H1 (cell line): ENCODE results near the gene NCOA5. TPM values are rescaled to one million over a fixed set of nuclear protein-coding genes. Genes with fewer than 3 reads are reported as not detected.

Experiments used
- CTCF ChIA-PET: fragments of 300-600 bp; sonication (Branson Sonifier 250); formaldehyde crosslinking; loops from one replicate; lab custom pipeline; 2021; ENCODE audit not compliant: partially characterized antibody; lab: Charles Lee
- POLR2A ChIA-PET: fragments of 300-600 bp; sonication (Branson Sonifier 250); formaldehyde crosslinking; loops from one replicate; lab custom pipeline; 2021; ENCODE audit warnings: inconsistent platforms; ENCODE audit not compliant: partially characterized antibody; lab: Charles Lee
- DNase-seq, 2 experiments: peaks; one replicate each; pipeline versions ENCODE4 v3.0.0 to v3.0.0-alpha.2; 2010 to 2022; ENCODE audit warnings: low spot score in 2 of 2, low read depth in 1 of 2, mixed read lengths in 1 of 2
- FAIRE-seq: peaks from 2 replicates; lab custom pipeline; 2011; peaks lifted over from hg19 to GRCh38; lab: Jason Lieb, UNC
- H2AFZ ChIP-seq: 2 replicates; pipeline ENCODE4 v1.8.1; 2012; ENCODE audit warnings: low read length, inconsistent platforms
- H2AK5ac ChIP-seq: 2 replicates; pipeline ENCODE4 v1.6.1; 2013; ENCODE audit warnings: low read depth, low read length
- H2BK120ac ChIP-seq: replicated peaks from 2 replicates; pipeline ENCODE3; 2013; ENCODE audit warnings: low read depth, low read length, inconsistent platforms
- H2BK12ac ChIP-seq: 2 replicates; pipeline ENCODE4 v1.6.1; 2013; ENCODE audit warnings: low read depth, low read length
- H2BK15ac ChIP-seq: 2 replicates; pipeline ENCODE4 v1.6.1; 2013; ENCODE audit warnings: low read length
- H2BK20ac ChIP-seq: 2 replicates; pipeline ENCODE4 v1.6.1; 2013; ENCODE audit warnings: low read length
- H2BK5ac ChIP-seq: 2 replicates; pipeline ENCODE4 v1.6.1; 2013; ENCODE audit warnings: low read depth, low read length
- H3K14ac ChIP-seq: 2 replicates; pipeline ENCODE4 v1.6.1; 2013; ENCODE audit warnings: inconsistent platforms; ENCODE audit not compliant: insufficient read length
- H3K18ac ChIP-seq: 2 replicates; pipeline ENCODE4 v1.6.1; 2013; ENCODE audit warnings: low read length; ENCODE audit errors: extremely low read depth
- H3K23ac ChIP-seq: 2 replicates; pipeline ENCODE4 v1.6.1; 2013; ENCODE audit warnings: inconsistent platforms; ENCODE audit not compliant: insufficient read length
- H3K23me2 ChIP-seq: 2 replicates; pipeline ENCODE4 v1.6.1; 2013; ENCODE audit warnings: low read depth, low read length
- H3K27ac ChIP-seq: 2 replicates; pipeline ENCODE4 v1.6.1; 2011; ENCODE audit warnings: low read depth, low read length, inconsistent platforms
- H3K27me3 ChIP-seq, 4 experiments: replicated peaks in 1 of 4; 1 replicate in 1 of 4; 2 replicates in 3 of 4; pipeline versions ENCODE4 v1.6.1 to v1.8.1; 2011 to 2013; ENCODE audit warnings: low read length in 3 of 4, mild to moderate bottlenecking in 3 of 4, inconsistent platforms in 2 of 4, mixed read lengths in 2 of 4, moderate library complexity in 1 of 4; ENCODE audit not compliant: control insufficient read depth in 3 of 4, insufficient read depth in 3 of 4; ENCODE audit errors: extremely low read depth in 1 of 4
- H3K36me3 ChIP-seq, 4 experiments: 2 replicates each; pipeline versions ENCODE4 v1.6.1 to v1.8.1; 2011 to 2013; ENCODE audit warnings: mild to moderate bottlenecking in 4 of 4, low read length in 3 of 4, moderate library complexity in 2 of 4, control low read depth in 1 of 4, inconsistent platforms in 1 of 4; ENCODE audit not compliant: insufficient read depth in 4 of 4, control insufficient read depth in 2 of 4
- H3K4ac ChIP-seq: replicated peaks from 2 replicates; pipeline ENCODE3; 2013; ENCODE audit warnings: low read length, low read depth, mixed read lengths, inconsistent platforms; ENCODE audit not compliant: insufficient read length
- H3K4me1 ChIP-seq, 4 experiments: replicated peaks in 1 of 4; 1 replicate in 1 of 4; 2 replicates in 3 of 4; pipeline versions ENCODE4 v1.6.1 to v1.8.1; 2011 to 2013; ENCODE audit warnings: low read length in 3 of 4, inconsistent platforms in 2 of 4, mixed read lengths in 1 of 4; ENCODE audit not compliant: insufficient read depth in 4 of 4, control insufficient read depth in 3 of 4
- H3K4me2 ChIP-seq, 2 experiments: 2 replicates each; pipeline versions ENCODE4 v1.6.1 to v1.8.1; 2011 to 2013; ENCODE audit warnings: low read depth in 2 of 2, low read length in 2 of 2, control low read depth in 1 of 2, inconsistent platforms in 1 of 2, mild to moderate bottlenecking in 1 of 2; ENCODE audit not compliant: insufficient read depth in 1 of 2
- H3K4me3 ChIP-seq, 4 experiments: fragments of 200-600, 300-600 bp in 1 of 4; sonication (generic), shearing (Covaris generic), sonication (Bioruptor Twin) in 1 of 4; 2 replicates each; pipeline versions ENCODE4 v1.5.1 to v1.8.1; 2011 to 2016; ENCODE audit warnings: low read length in 4 of 4, low read depth in 3 of 4, control low read depth in 2 of 4, inconsistent platforms in 2 of 4, mild to moderate bottlenecking in 2 of 4, mixed read lengths in 1 of 4, moderate library complexity in 1 of 4; ENCODE audit not compliant: insufficient read depth in 2 of 4; ENCODE audit errors: extremely low read depth in 1 of 4
- H3K56ac ChIP-seq: replicated peaks from 2 replicates; pipeline ENCODE3; 2013; ENCODE audit warnings: low read depth, mild to moderate bottlenecking, mixed read lengths, low read length, inconsistent platforms; ENCODE audit not compliant: insufficient read length
- H3K79me1 ChIP-seq: 2 replicates; pipeline ENCODE4 v1.6.1; 2013; ENCODE audit warnings: low read depth, low read length, control low read depth
- H3K79me2 ChIP-seq, 2 experiments: 2 replicates each; pipeline versions ENCODE4 v1.6.1 to v1.8.1; 2012 to 2013; ENCODE audit warnings: low read length in 2 of 2, mild to moderate bottlenecking in 2 of 2, inconsistent platforms in 1 of 2; ENCODE audit not compliant: insufficient read depth in 2 of 2, control insufficient read depth in 1 of 2
- H3K9ac ChIP-seq, 4 experiments: replicated peaks in 1 of 4; 1 replicate in 1 of 4; 2 replicates in 3 of 4; pipeline versions ENCODE4 v1.6.1 to v1.8.1; 2011 to 2013; ENCODE audit warnings: low read depth in 3 of 4, low read length in 3 of 4, control low read depth in 2 of 4, mild to moderate bottlenecking in 2 of 4, moderate library complexity in 2 of 4, inconsistent platforms in 1 of 4; ENCODE audit errors: extremely low read depth in 1 of 4
- H3K9me3 ChIP-seq, 2 experiments: 2 replicates each; pipeline versions ENCODE4 v1.6.1 to v1.8.1; 2012 to 2013; ENCODE audit warnings: mild to moderate bottlenecking in 2 of 2, moderate library complexity in 2 of 2, control low read depth in 1 of 2, inconsistent platforms in 1 of 2, low read depth in 1 of 2, low read length in 1 of 2, mixed read lengths in 1 of 2; ENCODE audit not compliant: insufficient read depth in 2 of 2
- H4K20me1 ChIP-seq, 2 experiments: replicated peaks in 1 of 2; 2 replicates each; pipeline versions ENCODE3 to v1.8.1; 2011 to 2013; ENCODE audit warnings: inconsistent platforms in 2 of 2, low read length in 2 of 2, mild to moderate bottlenecking in 1 of 2; ENCODE audit not compliant: insufficient read depth in 2 of 2, control insufficient read depth in 1 of 2
- H4K5ac ChIP-seq: 2 replicates; pipeline ENCODE4 v1.6.1; 2013; ENCODE audit warnings: low read length, low read depth, mixed read lengths, inconsistent platforms; ENCODE audit not compliant: insufficient read length
- H4K8ac ChIP-seq: 2 replicates; pipeline ENCODE4 v1.8.0; 2013; ENCODE audit warnings: mild to moderate bottlenecking, moderate library complexity, low read length, inconsistent platforms; ENCODE audit not compliant: insufficient read depth; ENCODE audit errors: extremely low read depth
- H4K91ac ChIP-seq: replicated peaks from 2 replicates; pipeline ENCODE3; 2013; ENCODE audit warnings: low read length, mixed read lengths, inconsistent platforms; ENCODE audit not compliant: insufficient read length
- ASH2L ChIP-seq: fragments of 200-600, 300-600 bp; sonication (generic); IDR thresholded peaks from one replicate; pipeline ENCODE4 v1.7.1; 2017; ENCODE audit warnings: low read length
- CHD2 ChIP-seq: IDR thresholded peaks from 2 replicates; pipeline ENCODE4 v1.6.1; 2012; ENCODE audit warnings: low read length, improper control_type of control experiment
- EZH2 ChIP-seq: fragments of 200-600 bp; sonication (generic); IDR thresholded peaks from 2 replicates; pipeline ENCODE4 v1.7.1; 2012; ENCODE audit warnings: low read depth, mild to moderate bottlenecking, moderate library complexity, low read length, inconsistent platforms; ENCODE audit not compliant: severe bottlenecking
- GABPA ChIP-seq: IDR thresholded peaks from 2 replicates; pipeline ENCODE4 v1.6.1; 2011; ENCODE audit warnings: mild to moderate bottlenecking, low read length, moderate library complexity, borderline replicate concordance; ENCODE audit not compliant: insufficient read depth
- KDM4A ChIP-seq: IDR thresholded peaks from one replicate; pipeline ENCODE4 v1.7.1; 2012; ENCODE audit warnings: low read depth, mild to moderate bottlenecking, moderate library complexity, low read length, inconsistent platforms; ENCODE audit not compliant: severe bottlenecking
- RAD21 ChIP-seq, 2 experiments: IDR thresholded peaks in 1 of 2; conservative IDR thresholded peaks in 1 of 2; 2 replicates each; pipeline ENCODE4 v1.6.1; 2011; ENCODE audit warnings: low read depth in 2 of 2, low read length in 2 of 2, improper control_type of control experiment in 1 of 2, inconsistent platforms in 1 of 2, mild to moderate bottlenecking in 1 of 2, moderate library complexity in 1 of 2
- TBP ChIP-seq: IDR thresholded peaks from 2 replicates; pipeline ENCODE4 v1.6.1; 2011; ENCODE audit warnings: low read depth, low read length, improper control_type of control experiment
- WGBS, 2 experiments: shearing (Covaris generic) in 1 of 2; methylation state at CpG; one replicate each; pipeline versions ENCODE4 v1.1.6 to v1.1.7; 2013 to 2015; ENCODE audit warnings: low lambda C conversion rate in 2 of 2, mixed read lengths in 2 of 2, inconsistent platforms in 1 of 2, low coverage in 1 of 2, missing lambda C conversion rate in 1 of 2; ENCODE audit not compliant: insufficient replicate concordance in 2 of 2, insufficient coverage in 1 of 2, insufficient read length in 1 of 2; ENCODE audit errors: extremely low coverage in 1 of 2, missing lambda C conversion rate in 1 of 2; 5-methylcytosine and 5-hydroxymethylcytosine counted together
- polyA plus RNA-seq, 7 experiments: library from polyadenylated mRNA; depleted of rRNA in 3 of 7; stranded (reverse) in 5 of 7; unstranded in 2 of 7; fragments of >200 nt in 5 of 7; fragments of 200-250 nt in 2 of 7; gene quantifications; 1 replicate in 5 of 7; 2 replicates in 1 of 7; 4 replicates in 1 of 7; pipeline versions ENCODE4 v1.2.1 to v1.2.3, GENCODE V29; 2011 to 2013; ENCODE audit warnings: missing spikeins in 2 of 7, mixed read lengths in 2 of 7
- total RNA-seq: library from RNA; stranded (reverse); fragmentation: NEBNext Ultra II Directional; extraction: Animal tissue kit (Norgen Biotek cat#: 25700); gene quantifications from 2 replicates; pipeline ENCODE4 v1.2.1, GENCODE V29; 2021
- TF ChIP-seq, protein P1 (sequence below), 3 experiments: IDR thresholded peaks; 1 replicate in 2 of 3; 2 replicates in 1 of 3; pipeline versions ENCODE4 v1.5.1 to v1.6.1; 2011; ENCODE audit warnings: low read length in 3 of 3, mild to moderate bottlenecking in 3 of 3, inconsistent platforms in 2 of 3, low read depth in 1 of 3, moderate library complexity in 1 of 3; ENCODE audit not compliant: insufficient read depth in 1 of 3; ENCODE audit errors: control extremely low read depth in 1 of 3

Gene NCOA5
- total and polyA plus RNA-seq, 2 of the 8 experiments (the other 6 are each of a cell fraction or from before 2014, with no cell fraction given): 20.4 to 29.0 TPM

DNA sequence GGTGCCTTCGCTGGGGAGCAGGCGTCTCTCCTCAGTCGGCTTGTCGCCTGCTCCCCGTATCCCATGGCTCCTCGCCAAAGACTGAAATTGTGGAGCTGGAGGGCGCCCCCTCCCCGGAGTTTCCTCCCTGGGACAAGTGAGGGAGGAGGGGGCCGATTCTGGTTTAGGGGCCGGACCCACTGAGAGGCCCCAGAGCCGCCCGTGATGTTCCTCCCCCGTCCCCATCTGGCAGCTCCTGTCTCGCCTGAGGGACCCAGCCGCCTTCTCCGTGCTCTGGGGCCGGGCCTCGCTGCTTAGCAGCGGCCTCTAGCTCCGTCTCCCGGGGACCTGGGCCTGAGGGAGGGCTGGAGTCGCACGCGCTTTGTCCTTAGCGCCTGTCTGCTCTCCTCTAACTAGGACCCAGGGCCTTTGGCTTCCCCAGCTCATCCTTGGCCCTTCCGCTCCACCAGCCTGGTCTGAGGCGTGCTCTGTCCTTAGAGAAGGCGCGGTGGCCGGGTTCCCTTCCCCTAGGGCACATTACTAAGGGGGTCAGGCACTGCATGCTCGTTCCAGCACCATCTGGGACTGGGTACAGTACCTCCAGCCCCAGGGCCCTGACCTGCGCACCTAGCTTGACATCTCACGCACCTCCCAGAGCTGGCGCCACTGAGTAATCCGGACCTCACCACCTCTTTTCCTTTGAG, 31.0 kb downstream of the NCOA5 start:
- H3K4me3 ChIP-seq: peak overlapping the region; percentile 8 to 57 (median 36); a peak in 6 of 8 replicates
- no peak overlapping the region for H2BK5ac ChIP-seq
- H2BK12ac ChIP-seq: no peak overlapping the region
- no peak overlapping the region for H3K18ac ChIP-seq
- no peak overlapping the region for H2AFZ ChIP-seq
- H3K27me3 ChIP-seq: peaks cover 4 to 47% (median 34%) of the 10 kb centered on the region in 4 experiments
- peak overlapping the region; percentile 78 to 88 for H3K4me2 ChIP-seq
- peaks cover 9 to 26% of the 10 kb centered on the region in 2 experiments for H4K20me1 ChIP-seq
- no peak overlapping the region for H2BK120ac ChIP-seq
- peaks cover 12 to 21% (median 17%) of the 10 kb centered on the region in 4 experiments; a peak in 6 of 8 replicates for H3K36me3 ChIP-seq
- FAIRE-seq: no peak
- H4K91ac ChIP-seq: no peak overlapping the region
- WGBS, 2 experiments: 6% methylated on average over 35 of the region's 35 CpGs; no CpG with 5 or more reads in 1 of the 2 experiments
- H3K9me3 ChIP-seq: no peaks in the 10 kb centered on the region
- no peak overlapping the region for H4K5ac ChIP-seq
- no peaks in the 10 kb centered on the region for H3K79me2 ChIP-seq
- DNase-seq: peak in 1 of 2 experiments; percentile 86
- no peak overlapping the region for H3K4ac ChIP-seq
- H3K23ac ChIP-seq: no peak overlapping the region
- H3K4me1 ChIP-seq: peaks cover 0 to 14% (median 12%) of the 10 kb centered on the region in 4 experiments; a peak in 6 of 7 replicates
- peaks cover 10% of the 10 kb centered on the region; the same call in 1 of the 2 replicates for H3K23me2 ChIP-seq
- no peaks in the 10 kb centered on the region for H3K79me1 ChIP-seq
- no peak overlapping the region for H4K8ac ChIP-seq
- no peak overlapping the region for H3K14ac ChIP-seq
- H2BK15ac ChIP-seq: no peak overlapping the region
- H2BK20ac ChIP-seq: no peak overlapping the region
- POLR2A ChIA-PET: interaction anchor here (0.6 to 3.0 kb wide), 16 partner anchors 8 to 72 kb away, joined by 3 to 19 read pairs (median 4); no protein-coding TSS in a partner anchor
- no peak overlapping the region for H3K56ac ChIP-seq
- H3K9ac ChIP-seq: no peak overlapping the region
- no peak overlapping the region for H3K27ac ChIP-seq
- H2AK5ac ChIP-seq: no peak overlapping the region
- CTCF ChIA-PET: interaction anchor here (0.8 to 4.4 kb wide), 29 partner anchors 8 to 290 kb away, joined by 3 to 60 read pairs (median 5); partner anchors contain the start of gene SLC12A5
- TF ChIP-seq ASH2L: peak; percentile 27
- peak; percentile 12 for TF ChIP-seq EZH2
- TF ChIP-seq, protein P1, sequence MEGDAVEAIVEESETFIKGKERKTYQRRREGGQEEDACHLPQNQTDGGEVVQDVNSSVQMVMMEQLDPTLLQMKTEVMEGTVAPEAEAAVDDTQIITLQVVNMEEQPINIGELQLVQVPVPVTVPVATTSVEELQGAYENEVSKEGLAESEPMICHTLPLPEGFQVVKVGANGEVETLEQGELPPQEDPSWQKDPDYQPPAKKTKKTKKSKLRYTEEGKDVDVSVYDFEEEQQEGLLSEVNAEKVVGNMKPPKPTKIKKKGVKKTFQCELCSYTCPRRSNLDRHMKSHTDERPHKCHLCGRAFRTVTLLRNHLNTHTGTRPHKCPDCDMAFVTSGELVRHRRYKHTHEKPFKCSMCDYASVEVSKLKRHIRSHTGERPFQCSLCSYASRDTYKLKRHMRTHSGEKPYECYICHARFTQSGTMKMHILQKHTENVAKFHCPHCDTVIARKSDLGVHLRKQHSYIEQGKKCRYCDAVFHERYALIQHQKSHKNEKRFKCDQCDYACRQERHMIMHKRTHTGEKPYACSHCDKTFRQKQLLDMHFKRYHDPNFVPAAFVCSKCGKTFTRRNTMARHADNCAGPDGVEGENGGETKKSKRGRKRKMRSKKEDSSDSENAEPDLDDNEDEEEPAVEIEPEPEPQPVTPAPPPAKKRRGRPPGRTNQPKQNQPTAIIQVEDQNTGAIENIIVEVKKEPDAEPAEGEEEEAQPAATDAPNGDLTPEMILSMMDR (IDR thresholded peaks at IDR 0.05; ENCODE audit: control extremely low read depth in 1 of 3, insufficient read depth in 1 of 3, low read depth in 1 of 3, low read length in 3 of 3): peak; percentile 38 to 44 (median 44)
- peak; percentile 36; the same call in 1 of the 2 replicates for TF ChIP-seq GABPA
- TF ChIP-seq KDM4A: peak; percentile 33
- TF ChIP-seq TBP: no peak; the same call in 1 of the 2 replicates
- peak; percentile 25 to 27; a peak in 2 of 4 replicates for TF ChIP-seq RAD21 (IDR thresholded peaks at IDR 0.05 in 1 of 2, conservative IDR thresholded peaks at IDR 0.05 in 1 of 2; ENCODE audit: low read depth in 2 of 2, low read length in 2 of 2)
- no peak for TF ChIP-seq CHD2
